ENCODE measurements around the gene ATP8B3. TPM values are rescaled to one million over a fixed set of nuclear protein-coding genes. Genes with fewer than 3 reads are reported as not detected.

ATP8B3 gene
- total RNA-seq, 1 donor from 2014 or later, result 1.4 TPM

DNA sequence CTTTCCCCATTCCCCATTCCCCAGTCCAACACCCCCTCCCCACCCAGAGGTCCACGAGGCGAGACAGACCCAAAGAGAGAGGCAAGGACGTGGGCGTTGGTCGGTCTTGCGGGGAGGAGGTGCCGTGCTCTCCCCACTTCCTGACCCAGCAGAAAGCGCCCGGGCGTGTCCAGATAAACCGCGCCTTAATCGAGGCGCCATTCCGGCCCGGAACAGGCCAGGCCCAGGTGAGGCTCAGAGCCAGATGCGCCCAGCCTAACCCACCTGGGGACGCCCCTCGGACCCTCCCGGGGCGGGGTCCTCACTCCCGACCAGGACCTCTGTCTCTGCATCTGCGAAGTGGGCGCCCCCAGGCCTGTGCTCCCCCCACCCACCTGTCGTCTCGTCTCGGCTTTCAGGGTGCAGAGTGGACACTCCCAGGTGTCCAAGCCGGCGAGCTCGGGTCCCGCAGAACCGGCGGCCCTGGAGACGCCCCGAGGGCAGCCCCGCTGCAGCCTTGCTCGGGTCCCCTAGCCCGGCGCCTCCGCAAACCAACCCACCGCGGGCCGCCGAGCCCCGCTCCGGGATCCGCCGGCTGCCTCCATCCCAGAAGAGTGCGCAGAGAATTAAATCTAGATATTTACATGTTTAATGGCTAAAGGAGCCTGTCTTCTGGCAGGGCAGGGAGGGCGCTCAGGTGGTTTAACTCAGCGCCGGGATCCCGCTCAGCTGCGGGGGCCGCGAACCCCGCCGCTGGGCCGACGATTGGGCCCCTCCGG lies 63.8 kb downstream of the ATP8B3 start:
- DNase-seq (ENCODE audit: low spot score) (no peak), ATAC-seq (no peak)

- ATAC-seq, result no peak
- DNase-seq (ENCODE audit: low spot score), result no peak
Observed at GRCh38 chr19:1747285-1748114, 64.6 kb downstream of the ATP8B3 start.

DNA sequence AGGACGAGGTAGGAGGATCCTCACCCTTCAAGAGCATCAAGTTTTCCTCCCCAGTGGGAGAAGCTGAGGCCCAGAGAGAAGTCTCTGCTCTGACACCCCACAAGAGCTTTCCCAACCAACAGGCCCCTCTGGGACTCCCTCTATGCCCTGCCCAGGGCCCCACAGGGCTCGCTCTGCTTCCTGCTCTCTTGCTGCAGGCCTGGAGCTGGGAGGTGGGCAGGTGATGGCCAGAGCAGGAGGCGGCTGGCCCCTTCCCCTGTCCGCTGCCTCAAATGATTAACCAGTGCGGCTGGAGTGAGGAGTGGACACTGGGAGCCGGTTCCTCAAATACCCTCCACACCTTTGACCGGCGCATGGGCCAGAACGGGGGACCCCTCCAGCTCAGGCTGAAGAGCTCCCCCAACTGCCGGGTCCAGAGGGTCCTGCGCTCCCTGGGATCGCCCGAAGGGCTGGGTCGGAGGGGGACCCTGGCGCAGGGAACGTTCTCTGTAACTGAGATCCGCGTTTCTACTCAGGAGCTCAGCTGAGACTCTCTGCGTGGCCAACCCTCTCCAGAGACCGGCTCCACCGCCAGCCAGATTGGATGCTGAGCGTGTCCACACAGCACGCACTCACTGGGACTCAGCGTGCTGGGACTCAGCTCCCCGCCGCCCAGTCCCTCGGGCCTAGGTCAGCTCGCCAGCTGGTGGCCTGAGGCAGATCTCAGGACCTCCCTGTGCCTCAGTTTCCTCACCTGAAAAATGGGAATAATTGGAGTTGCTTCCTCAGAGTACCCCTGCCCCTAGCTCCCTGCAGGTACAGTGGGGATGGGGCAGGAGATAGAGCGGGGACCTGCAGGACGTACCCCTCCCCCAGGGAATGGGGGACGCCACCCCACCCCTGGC lies 65.4 kb downstream of the ATP8B3 start:
- no peak for DNase-seq (ENCODE audit: low spot score)
- peak; percentile 26 for ATAC-seq

- no peak for DNase-seq (ENCODE audit: low spot score)
Observed at GRCh38 chr19:1745589-1746031, 66.5 kb downstream of the ATP8B3 start.

GRCh38 chr19:1744822-1745563 lies 67.1 kb downstream of the ATP8B3 start:
- ATAC-seq (no peak), DNase-seq (ENCODE audit: low spot score) (no peak)

More at GRCh38 chr19:1745589-1746031, 66.5 kb downstream of the ATP8B3 start:
- no peak for ATAC-seq

GRCh38 chr19:1744133-1744665 lies 67.9 kb downstream of the ATP8B3 start:
- ATAC-seq (no peak), DNase-seq (ENCODE audit: low spot score) (no peak)

DNA sequence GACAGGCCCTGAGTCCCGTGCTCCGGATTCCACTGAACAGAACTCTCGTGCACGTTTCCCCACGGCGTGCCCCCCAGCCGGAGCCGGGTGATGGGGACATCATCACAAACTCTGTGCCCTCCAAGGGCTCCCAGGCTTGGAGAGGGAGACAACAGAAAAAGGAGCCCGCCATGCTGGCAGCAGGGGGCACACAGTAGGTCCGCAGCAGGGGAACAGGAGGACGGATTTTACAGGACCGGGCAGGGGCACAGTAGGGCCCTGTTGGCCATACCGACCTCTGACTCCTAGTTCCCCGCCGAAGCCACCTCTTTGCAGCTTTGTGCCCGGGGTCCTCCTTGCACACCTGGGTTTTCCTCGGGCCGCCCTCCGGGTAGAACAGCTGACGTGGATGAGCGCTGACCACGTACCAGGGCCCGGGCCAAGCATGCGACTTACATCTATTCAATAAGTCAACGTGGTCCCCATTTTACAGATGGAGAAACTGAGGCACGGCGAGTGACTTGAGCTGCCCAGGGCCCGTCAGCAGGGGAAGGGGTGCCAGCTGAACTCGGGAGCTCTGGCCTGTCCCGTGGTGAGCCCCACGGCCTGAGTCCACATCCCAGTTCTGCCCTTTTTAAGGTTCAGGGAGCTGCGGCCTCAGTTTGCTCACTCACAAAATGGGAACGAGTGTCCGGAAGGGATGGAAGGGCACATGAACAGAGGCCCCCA lies 68.9 kb downstream of the ATP8B3 start:
- ATAC-seq, result no peak
- DNase-seq (ENCODE audit: low spot score), result no peak

- ATAC-seq (no peak), DNase-seq (ENCODE audit: low spot score) (no peak)
Observed at GRCh38 chr19:1739960-1740629, 72.0 kb downstream of the ATP8B3 start.

DNA sequence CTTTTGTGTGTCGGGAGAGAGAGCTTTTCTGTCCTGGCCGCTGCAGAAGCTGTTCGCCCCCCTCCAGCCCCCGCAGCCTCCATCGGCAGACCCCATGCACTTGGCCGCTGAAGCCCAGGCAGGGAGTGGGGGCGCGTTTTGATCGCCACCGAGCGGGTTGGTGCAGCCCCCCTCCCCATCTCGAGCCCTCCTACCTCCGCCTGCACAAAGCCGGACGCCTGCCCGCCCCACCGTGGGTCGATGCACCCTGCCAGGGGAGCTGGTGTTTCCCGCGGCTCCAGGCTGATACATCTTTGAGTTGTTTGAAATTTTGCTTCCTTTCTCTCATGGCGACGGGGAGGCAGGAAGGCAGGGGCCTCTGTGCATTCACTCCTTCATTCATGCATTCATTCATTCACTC lies 75.1 kb downstream of the ATP8B3 start:
- ATAC-seq (no peak), DNase-seq (ENCODE audit: low spot score) (no peak)

DNA sequence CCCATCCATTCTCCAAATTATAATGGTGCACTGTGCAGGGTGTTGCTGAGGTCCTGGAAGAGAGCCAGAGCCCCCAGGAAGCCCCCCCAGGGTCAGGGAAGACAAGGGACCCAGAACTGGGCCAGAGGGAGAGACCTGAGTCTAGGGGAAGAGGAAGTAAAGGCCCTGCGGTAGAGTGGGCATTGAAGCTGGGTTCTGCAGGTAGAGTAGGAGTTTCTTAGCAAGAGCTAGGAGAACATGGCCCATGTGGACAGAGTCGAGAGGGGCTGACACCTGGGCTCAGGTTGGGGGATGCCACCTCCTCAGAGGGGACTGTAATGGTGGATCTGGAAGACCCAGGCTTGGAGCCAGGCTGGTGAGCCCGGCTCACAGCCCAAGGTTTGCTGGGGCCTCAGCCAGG lies 75.8 kb downstream of the ATP8B3 start:
- ATAC-seq (no peak), DNase-seq (ENCODE audit: low spot score) (no peak)

DNA sequence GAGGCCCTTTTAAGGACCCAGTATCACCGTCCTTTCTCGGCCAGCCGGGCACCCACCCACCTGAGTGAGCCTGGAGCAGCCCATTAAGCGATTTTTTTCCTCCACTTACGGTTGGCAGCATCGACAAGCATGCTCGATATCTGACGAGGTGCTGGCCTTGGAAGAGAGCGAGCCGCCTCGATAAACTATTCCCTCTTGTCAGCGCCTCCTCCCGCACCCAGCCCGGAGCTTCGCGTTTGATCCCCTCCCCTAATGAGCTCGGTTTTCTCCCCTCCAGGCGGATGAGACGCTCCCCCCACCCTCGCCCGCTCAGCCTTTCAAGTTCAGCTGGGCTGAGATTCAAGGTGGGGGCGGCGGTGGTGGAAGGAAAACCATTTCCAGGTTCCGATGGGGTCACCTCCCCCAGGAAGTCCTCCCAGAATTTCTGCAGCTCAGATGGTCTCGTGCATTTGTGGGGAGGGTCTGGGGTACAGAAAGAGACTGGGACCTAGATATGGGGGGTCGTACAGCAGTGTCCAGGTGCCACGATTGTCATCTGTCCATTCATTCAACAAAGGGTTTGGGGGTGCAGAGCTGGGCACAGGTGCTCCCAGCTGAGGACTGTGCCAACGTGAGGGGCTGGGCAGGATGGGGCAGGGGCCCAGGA lies 77.6 kb downstream of the ATP8B3 start:
- ATAC-seq, result no peak
- DNase-seq (ENCODE audit: low spot score), result no peak

Other genes starting within 250 kb of the ATP8B3 start
- 11.4 TPM for gene MEX3D, start 244.0 kb downstream of the ATP8B3 start, total RNA-seq
- gene MBD3, start 219.4 kb downstream of the ATP8B3 start, total RNA-seq, result 40.3 TPM
- gene UQCR11, start 206.8 kb downstream of the ATP8B3 start, total RNA-seq, result 220 TPM
- 14.2 TPM for gene TCF3, start 159.7 kb downstream of the ATP8B3 start, total RNA-seq
- 0.03 TPM for gene ONECUT3, start 58.8 kb downstream of the ATP8B3 start, total RNA-seq
- gene REXO1, start 36.2 kb upstream of the ATP8B3 start, total RNA-seq, result 19.3 TPM
- 11.9 TPM for gene KLF16, start 51.3 kb upstream of the ATP8B3 start, total RNA-seq
- gene ABHD17A, start 73.2 kb upstream of the ATP8B3 start, total RNA-seq, result 29.4 TPM
- 4.5 TPM for gene ADAT3, start 93.1 kb upstream of the ATP8B3 start, total RNA-seq
- 23.9 TPM for gene SCAMP4, start 93.1 kb upstream of the ATP8B3 start, total RNA-seq
- 21.8 TPM for gene CSNK1G2, start 128.9 kb upstream of the ATP8B3 start, total RNA-seq
- 25.9 TPM for gene BTBD2, start 203.4 kb upstream of the ATP8B3 start, total RNA-seq
- 149 TPM for gene MKNK2, start 239.0 kb upstream of the ATP8B3 start, total RNA-seq

All from left lobe of liver (tissue), 2 donors.